ENCODE data around the gene TUBGCP4.
"Not testable (repeated sequence)": the region's sequence is repeated elsewhere in the genome, so short reads cannot be mapped to it uniquely, and the experiment has no call there.

TUBGCP4 gene

GRCh38 chr15:43383070-43383469 lies 12.2 kb downstream of the TUBGCP4 start (continued):
- TF ChIP-seq FEZF1 (tag by site-specific recombination; IDR thresholded peaks at IDR 0.05) (no peak), ZNF785 (tag by site-specific recombination; IDR thresholded peaks at IDR 0.05) (no peak), HIC1 (tag by site-specific recombination; IDR thresholded peaks at IDR 0.05) (no peak), ZNF76 (tag by site-specific recombination; IDR thresholded peaks at IDR 0.05; ENCODE audit: borderline replicate concordance, low read depth) (no peak), ZNF324 (tag by site-specific recombination; IDR thresholded peaks at IDR 0.05) (no peak), ZNF362 (tag by site-specific recombination; IDR thresholded peaks at IDR 0.05) (no peak), ZSCAN16 (tag by site-specific recombination; IDR thresholded peaks at IDR 0.05) (no peak)

- POLR2A ChIA-PET, result interaction anchor here (1.1 kb wide), 1 partner anchor 15 kb away, joined by 3 read pairs; no protein-coding TSS in a partner anchor
- TF ChIP-seq ZNF626 (tag by site-specific recombination; IDR thresholded peaks at IDR 0.05), result no peak
- no peak for TF ChIP-seq ZNF155 (tag by site-specific recombination; IDR thresholded peaks at IDR 0.05)
- no peak for TF ChIP-seq ZNF670 (tag by site-specific recombination; IDR thresholded peaks at IDR 0.05; ENCODE audit: low read depth)
- TF ChIP-seq PRDM10 (tag by site-specific recombination; IDR thresholded peaks at IDR 0.05), result peak; percentile 44; the same call in 1 of the 2 replicates
- TF ChIP-seq YY1 (tag by site-specific recombination; IDR thresholded peaks at IDR 0.05), result no peak
- no peak for TF ChIP-seq KLF1 (tag by site-specific recombination; IDR thresholded peaks at IDR 0.05)
- TF ChIP-seq ZNF394 (tag by site-specific recombination; IDR thresholded peaks at IDR 0.05; ENCODE audit: borderline replicate concordance), result 0 out of 2 replicates have a peak, but pooled peaks have one; percentile 15
- H3K36me3 ChIP-seq (ENCODE audit: control insufficient read depth in 2 of 2, insufficient read depth in 1 of 2, low read length in 2 of 2), result peaks cover 15 to 46% of the 10 kb centered on the region in 2 experiments
- no peak overlapping the region for H3K4me3 ChIP-seq (ENCODE audit: low read depth, low read length)
- H3K27ac ChIP-seq (ENCODE audit: extremely low read depth, low read depth, low read length), result no peak overlapping the region
- H3K9me3 ChIP-seq (ENCODE audit: control insufficient read depth, insufficient read depth, low read depth, low read length), result no peaks in the 10 kb centered on the region
- H3K4me1 ChIP-seq (ENCODE audit: control insufficient read depth, insufficient read depth, low read length), result no peaks in the 10 kb centered on the region
- CTCF ChIA-PET, result interaction anchor here (0.7 kb wide), 1 partner anchor 166 kb away, joined by 4 read pairs; no protein-coding TSS in a partner anchor
Measured at GRCh38 chr15:43390723-43391122, 19.8 kb downstream of the TUBGCP4 start.

- CTCF ChIA-PET; H3K4me3 ChIP-seq (ENCODE audit: low read depth, low read length); H3K9me3 ChIP-seq (ENCODE audit: control insufficient read depth, insufficient read depth, low read depth, low read length); H3K27ac ChIP-seq (ENCODE audit: extremely low read depth, low read depth, low read length); H3K4me1 ChIP-seq (ENCODE audit: control insufficient read depth, insufficient read depth, low read length); POLR2A ChIA-PET: not testable (repeated sequence)
- TF ChIP-seq ZNF146 (tag by site-specific recombination; IDR thresholded peaks at IDR 0.05), result peak; percentile 97
- peaks cover 8 to 55% of the 10 kb centered on the region in 2 experiments for H3K36me3 ChIP-seq (ENCODE audit: control insufficient read depth in 2 of 2, insufficient read depth in 1 of 2, low read length in 2 of 2)
Measured at GRCh38 chr15:43393592-43393991, 22.7 kb downstream of the TUBGCP4 start.

Measured in HEK293 (cell line).